NCI-H1694 (cell line): ENCODE results near the gene ACTRT2.

ENCODE experiments used
- DNase-seq: peaks from one replicate; lab custom pipeline; 2025; lab: John Stamatoyannopoulos, UW

The ACTRT2 gene

DNA sequence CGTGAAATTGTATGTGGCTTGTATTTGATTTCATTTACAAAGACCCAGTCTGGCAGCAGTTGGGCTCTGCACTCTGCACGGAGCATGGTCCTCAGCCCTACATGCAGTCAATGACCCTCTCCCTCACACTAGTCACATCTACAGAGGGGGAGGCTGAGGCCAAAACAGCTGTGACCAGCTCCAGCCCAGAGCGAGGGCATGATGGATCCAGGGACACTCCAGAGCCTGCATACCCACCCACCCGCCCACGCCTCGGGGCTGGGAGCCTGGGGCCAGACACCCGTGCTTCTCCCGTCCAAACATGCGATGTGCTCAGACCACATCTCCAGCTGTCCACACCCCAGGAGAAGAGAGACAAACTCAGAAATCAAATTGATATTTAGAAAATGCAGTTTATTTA lies 33.8 kb downstream of the ACTRT2 start:
- no peak for DNase-seq

- no peak for DNase-seq
These were observed 35.4 kb downstream of the ACTRT2 start for GRCh38 chr1:3056641-3057040.

DNA sequence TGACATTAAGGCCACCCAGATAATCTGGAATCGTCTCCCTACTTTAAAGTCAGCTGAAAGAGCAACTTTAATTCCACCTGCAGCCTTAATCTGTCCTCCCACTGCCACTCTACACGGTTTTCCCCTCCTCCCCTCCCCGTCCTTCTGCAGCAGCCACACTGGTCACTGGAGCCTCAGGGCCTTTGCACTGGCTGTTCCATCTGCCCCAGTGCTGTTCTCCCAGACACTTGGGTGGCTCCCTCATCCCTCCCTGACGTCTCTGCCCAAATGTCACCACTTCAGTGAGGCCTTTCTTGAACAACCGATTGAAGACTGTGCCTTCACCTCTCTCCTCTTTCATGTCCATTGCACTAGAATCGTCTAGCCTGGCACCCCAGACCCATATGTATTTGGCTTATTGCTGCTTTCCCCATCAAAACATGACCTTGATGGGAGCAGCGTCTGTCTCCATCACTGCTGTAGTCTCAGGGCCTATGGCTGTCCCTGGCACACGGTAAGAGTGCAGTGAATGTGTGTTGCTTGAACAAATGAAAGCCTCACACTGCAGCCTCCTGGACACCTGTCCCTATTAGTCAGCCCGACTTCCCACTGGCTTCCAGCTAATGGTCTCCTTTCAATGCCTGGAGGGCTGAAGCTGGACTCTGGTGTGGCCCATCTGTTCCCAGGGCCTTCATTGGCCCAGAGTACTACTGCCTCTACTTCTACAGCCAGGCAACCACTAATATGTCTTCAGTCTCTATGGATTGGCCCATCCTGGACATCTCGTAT lies 37.2 kb downstream of the ACTRT2 start:
- no peak for DNase-seq

- DNase-seq, result no peak
These were observed 38.9 kb downstream of the ACTRT2 start for GRCh38 chr1:3060127-3060526.

GRCh38 chr1:3060601-3061551 lies 39.6 kb downstream of the ACTRT2 start:
- DNase-seq, result no peak

DNA sequence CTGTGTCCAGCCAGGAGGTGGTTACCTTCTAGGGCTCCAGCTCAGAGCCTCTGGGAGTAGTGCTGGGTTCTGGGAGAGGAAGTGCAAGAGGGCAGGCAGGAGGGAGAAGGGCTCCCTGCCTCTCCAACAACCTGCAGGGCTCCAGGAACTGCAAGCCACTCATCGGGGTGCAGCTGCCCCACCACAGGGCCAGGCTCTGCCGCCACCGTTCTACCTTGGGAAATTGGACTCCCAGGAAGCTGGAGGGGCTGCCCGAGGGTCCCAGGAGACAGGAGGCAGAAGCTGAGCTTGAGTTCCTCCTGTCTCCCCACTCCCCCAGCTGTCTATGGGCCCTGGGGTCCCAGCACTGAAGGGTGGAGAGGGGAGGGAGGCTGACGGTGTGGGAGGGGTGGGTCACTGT lies 40.3 kb downstream of the ACTRT2 start:
- DNase-seq, result no peak

GRCh38 chr1:3061981-3062615 lies 40.8 kb downstream of the ACTRT2 start:
- no peak for DNase-seq

DNA sequence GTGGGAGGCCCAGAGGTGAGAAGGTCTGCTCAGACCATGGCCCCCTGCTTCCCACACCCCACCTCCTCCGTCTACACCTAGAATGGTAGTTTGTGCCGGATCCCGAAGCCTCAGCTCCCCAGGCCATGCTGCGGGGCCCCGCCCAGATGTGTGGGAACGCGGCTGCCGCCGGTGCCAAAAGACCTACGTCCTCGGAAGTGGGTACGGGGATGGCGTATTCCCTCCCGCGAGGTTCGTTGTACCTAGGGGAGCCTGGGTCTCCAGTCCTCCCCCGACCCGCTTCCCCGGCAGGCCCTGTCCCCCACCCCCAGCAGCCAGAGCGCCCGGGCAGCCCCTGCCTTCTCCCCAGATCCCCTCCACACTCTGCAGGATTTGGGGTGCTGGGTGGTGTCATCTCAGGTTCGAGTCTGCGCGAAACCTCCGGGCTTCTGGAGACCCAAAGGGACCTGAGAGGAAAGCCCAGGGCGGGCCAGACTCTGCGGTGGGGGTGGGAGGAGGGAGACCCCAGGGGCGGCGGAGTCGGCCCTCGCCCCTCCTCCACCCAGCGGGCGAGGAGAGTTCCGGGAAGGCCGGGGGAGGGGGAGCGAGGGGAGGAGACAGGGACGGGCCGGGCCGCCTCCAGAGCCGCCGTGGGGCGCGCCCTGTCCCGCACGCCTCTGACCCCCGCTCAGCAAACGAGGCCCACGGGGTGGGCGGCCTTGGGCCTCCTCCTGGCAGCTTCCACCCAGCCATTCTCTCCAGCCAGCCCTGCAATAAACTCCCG lies 41.5 kb downstream of the ACTRT2 start:
- no peak for DNase-seq

GRCh38 chr1:3063379-3064295 lies 42.4 kb downstream of the ACTRT2 start:
- no peak for DNase-seq

DNA sequence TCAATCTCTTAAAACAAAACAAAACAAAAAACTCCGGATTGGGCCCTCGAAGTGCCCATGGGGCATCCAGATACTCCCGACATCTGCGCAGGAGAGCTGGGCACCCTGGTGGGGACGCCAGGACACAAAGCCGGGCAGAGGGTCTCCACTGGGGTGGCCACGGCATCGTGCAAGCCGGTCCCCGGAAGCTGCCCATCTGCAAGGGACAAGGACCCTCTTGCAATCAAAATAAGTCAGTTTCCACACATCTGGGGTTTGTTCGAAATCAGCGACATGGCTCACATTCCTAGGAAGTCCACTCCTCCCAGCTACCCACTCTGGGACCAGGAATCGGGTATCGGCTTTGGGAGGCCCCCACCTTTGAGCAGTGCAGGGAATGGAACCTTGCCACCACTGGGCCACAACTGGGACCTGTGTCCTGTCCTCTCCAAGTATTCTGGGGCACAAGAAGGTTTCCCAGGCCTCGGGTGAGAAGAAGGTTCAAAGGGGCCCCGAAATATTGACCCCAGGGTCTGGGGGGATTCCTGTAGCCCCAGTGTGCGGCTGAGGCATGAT lies 43.1 kb downstream of the ACTRT2 start:
- DNase-seq, result no peak

- no peak for DNase-seq
These were observed 43.6 kb downstream of the ACTRT2 start for GRCh38 chr1:3064901-3065300.

DNA sequence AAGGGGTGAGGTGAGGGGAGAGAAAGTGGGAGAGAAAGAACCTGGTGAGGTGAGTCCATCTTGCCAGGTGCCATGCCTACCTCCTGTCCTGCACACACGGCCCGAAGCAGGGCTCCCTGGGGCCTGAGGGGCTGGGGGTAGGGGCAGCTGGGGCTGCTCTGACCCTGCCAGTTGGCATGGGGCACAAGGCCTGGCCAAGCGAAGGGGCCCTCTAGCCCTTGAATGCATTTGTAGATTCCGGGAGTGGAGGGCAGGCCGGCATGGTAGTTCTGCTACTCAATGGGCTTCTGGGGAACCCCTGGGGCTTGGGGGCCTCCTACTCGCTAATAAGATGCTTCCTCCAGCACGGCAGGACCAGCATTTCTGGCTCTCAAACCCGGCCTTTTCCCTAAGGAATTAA lies 44.1 kb downstream of the ACTRT2 start:
- no peak for DNase-seq

DNA sequence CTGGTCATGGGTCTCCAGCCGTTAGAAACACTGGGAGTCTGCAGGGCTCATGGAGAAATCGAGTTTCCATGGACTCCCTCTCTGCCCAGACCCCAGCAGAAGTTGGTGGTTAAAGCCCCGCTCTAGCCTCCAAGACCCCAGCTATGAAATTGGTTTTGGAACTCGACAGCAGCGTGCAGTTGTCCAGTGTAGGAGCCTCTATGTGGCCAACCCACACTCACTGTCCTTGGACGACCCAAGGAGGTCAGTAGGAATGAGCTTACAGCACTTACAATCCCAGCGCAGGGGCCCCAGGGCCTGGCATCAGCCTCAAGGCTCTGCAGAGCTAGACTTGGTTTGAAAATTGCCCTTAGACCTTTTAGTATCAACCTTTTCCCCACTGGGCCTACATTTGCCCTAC lies 44.5 kb downstream of the ACTRT2 start:
- DNase-seq, result no peak

DNA sequence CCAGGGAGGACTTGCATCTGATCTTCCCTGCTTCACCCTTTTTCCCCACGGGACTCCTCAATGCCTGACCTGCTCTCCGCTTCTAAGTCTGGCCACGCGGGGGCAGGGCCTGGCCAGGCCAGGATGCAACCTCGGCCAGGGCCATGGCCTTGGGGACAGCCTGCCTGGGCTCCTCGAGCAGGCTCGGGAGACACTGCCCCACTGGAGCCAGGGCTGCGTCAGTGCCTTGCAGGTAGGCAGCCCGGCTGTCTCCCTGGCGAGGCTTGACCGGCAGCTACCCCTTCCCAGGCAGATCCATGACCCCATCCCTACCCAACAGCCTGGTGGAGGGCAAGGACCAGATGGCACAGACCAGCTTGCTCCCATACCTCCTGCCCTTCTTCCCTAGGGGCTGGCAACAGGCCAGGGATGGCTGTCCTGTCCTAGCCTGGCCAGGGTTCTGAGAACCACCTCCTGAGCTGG lies 45.0 kb downstream of the ACTRT2 start:
- no peak for DNase-seq

GRCh38 chr1:3066826-3067225 lies 45.6 kb downstream of the ACTRT2 start:
- DNase-seq, result no peak

GRCh38 chr1:3067301-3067670 lies 46.0 kb downstream of the ACTRT2 start:
- DNase-seq, result no peak

DNA sequence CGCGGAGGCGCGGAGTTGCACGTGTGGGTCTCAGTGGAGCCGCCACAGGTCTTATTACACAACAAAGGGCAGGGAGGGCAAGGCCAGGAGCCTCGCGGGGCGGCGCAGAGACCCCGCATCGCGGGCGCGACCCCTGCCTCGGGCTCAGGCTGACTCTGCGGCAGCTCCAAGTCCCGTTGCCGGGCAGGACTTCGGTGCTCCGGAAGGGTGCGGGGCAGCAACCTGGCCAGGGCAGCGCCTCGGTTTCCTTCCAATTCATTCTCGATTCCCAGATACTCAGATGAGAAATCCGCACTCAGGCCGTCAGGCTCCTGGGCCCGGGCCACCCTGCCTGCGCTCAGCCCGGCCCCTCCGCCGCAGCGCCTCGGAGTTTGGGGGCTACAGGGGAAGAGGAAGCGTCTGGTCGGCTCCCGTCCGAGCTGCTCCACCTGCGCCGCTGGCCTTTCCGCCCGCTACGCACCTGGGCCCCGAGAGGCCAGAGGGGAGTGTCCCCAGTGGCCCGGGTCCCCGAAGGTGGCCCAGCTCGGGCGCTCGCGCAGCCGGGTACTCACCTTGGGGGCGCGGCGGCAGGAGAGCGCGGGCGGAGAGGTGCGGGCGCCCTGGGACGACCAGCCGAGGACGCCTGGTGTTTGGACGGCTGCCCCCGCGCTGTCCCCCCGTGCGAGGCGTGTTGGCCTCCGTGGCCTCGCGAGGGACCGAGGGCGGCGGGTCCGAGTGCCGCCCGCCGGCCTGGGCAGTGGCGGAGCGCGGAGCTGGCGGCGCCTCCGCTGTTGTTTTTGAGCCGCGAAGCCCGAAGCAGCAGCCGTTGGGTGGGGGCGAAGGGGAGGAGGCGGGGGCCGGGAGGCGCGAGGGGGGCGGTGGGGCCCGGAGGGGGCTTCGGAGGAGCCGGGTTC lies 46.6 kb downstream of the ACTRT2 start:
- DNase-seq, result no peak

GRCh38 chr1:3068564-3069431 lies 47.5 kb downstream of the ACTRT2 start, which contains the start of gene PRDM16:
Gene PRDM16 (plus strand): TSS chr1:3069203. CDS start chr1:3069260, 57 bp downstream.
- DNase-seq, result no peak
